GM12801 (cell line): ENCODE results near the gene TRAT1.

Experiments
- TF ChIP-seq, protein P1 (sequence below): IDR thresholded peaks from one replicate; pipeline ENCODE4 v1.5.1; 2011; ENCODE audit warnings: control low read depth; ENCODE audit not compliant: insufficient read length; ENCODE audit errors: extremely low read depth

The TRAT1 gene

DNA sequence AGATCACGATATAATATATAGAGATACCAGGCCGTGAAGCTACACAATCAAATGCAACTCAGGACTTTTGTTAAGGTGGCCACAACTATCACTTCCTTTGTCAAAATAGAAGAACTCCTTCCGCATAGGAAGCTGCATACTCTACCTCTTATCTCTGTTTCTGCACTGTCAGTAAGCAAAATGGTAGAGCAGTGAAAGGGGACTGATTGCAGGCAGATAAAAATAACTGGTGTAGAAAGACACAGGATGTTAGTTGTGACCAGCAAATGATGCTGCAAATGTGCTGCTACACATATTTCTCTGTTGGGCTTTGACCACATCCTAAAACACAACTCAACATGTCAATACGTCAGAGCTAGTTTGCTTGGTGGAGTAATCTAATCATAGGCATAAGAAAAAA lies 16.3 kb upstream of the TRAT1 start:
- TF ChIP-seq, protein P1, sequence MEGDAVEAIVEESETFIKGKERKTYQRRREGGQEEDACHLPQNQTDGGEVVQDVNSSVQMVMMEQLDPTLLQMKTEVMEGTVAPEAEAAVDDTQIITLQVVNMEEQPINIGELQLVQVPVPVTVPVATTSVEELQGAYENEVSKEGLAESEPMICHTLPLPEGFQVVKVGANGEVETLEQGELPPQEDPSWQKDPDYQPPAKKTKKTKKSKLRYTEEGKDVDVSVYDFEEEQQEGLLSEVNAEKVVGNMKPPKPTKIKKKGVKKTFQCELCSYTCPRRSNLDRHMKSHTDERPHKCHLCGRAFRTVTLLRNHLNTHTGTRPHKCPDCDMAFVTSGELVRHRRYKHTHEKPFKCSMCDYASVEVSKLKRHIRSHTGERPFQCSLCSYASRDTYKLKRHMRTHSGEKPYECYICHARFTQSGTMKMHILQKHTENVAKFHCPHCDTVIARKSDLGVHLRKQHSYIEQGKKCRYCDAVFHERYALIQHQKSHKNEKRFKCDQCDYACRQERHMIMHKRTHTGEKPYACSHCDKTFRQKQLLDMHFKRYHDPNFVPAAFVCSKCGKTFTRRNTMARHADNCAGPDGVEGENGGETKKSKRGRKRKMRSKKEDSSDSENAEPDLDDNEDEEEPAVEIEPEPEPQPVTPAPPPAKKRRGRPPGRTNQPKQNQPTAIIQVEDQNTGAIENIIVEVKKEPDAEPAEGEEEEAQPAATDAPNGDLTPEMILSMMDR: no peak

DNA sequence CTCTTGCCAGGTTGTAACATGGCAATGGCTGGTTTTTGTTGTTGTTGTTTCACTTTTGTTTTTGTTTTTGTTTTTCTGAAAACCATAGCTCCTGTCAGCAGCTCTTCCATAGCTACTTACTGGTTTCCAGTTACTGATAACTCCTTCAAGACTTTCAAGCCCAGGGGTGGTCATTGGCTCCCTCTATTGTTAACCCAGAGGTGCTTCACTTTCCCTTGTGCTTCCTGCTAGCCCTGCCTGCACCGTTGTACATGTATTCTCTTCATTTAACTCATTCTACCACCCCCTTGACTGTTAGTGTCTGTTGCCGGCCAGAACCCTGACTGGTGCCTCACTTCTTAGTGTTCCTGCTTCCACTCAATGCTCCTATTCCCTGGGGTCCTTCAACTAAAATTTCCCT lies 4.2 kb upstream of the TRAT1 start:
- TF ChIP-seq, protein P1: no peak

DNA sequence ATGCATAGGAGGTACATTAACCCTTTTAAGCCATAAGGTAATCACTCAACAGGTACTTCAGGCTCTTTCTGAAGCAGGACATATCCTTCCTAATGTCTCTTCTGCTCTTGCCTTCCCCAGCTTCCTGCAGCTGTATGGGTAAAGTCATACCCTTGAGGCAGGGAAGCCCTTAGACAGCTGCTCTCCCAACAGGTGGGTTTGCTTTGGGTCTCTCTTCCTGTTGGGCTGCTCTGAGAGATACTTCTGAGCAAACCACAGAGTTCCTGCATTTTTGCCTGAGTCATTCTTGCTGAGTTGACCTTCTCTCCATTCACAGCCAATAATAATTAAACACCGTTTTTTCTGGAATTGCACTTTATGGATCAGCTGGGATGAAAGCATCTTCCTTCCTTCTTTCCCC lies 2.0 kb upstream of the TRAT1 start:
- TF ChIP-seq, protein P1: no peak

DNA sequence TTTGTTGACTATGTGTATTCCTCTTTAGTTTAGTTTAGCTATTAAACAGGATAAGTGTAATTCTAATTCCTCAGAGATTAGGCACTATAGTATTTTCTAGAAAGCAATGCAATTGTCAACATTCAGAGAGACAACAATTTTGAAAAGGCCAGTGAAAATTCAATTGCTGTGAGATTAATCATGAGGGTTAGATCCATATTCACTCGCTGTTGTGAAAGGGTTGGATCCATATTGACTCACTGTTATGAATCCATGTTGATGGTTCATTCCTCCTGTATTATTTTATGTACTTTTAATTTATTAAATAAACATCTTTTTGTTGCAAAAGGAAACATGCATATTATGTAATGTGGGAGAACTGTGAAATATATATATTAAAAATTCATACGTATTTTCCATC lies 641 bp downstream of the TRAT1 start:
- TF ChIP-seq, protein P1: no peak

DNA sequence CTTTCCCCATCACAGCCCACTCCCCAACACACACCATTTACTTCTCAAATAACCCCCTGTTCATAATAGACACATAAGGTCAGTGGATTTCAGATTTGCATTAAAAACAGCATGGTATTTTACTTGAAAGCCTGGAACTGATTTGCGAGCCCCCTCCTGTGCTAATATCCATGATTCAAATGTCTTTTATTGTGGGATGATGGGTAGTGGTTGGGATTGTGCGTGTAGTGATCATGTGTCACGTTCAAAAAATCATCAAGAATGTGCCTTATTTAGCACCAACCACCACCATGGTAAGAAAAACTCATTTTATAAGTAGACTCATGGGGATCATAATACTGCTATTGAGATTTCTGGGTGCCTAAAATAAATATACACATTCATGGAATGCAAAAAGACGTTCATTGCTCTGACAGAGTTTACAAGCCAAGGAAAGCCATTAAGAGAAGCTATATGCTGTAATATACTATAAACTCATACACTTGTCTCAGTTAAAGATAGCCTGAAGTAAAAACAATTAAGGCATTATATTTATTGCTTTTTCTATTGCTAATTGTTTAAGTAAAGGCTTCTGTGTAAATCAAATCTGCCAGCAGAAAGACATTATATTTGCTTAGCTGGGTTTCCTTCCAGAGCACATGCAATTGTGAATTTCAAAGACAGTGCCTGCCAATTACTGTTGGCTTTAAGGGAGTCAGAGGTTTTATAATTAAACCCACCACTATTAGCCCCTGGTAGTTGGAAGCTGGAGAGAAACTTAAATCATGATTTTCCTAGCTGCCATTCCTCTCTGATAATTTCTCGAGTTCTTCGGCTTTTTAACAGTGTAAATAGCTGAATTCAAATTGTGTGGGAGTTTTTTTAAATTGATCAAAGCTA lies 4.0 kb downstream of the TRAT1 start:
- TF ChIP-seq, protein P1: no peak

DNA sequence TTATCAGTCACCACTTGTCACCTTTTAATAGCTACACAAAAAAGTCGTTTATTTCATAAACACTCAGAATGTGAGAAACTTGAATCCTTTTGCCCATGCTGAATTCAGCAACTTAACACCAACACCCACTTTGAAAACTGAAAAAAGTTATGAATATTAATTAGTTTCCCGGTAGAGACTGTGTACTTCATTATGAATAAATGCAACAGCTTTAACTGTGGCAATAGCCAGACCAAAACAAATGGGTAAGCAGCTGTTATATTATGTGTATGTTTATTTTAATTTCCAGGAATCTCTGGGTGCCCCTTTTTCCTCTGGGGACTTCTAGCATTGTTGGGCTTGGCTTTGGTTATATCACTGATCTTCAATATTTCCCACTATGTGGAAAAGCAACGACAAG lies 7.8 kb downstream of the TRAT1 start:
- TF ChIP-seq, protein P1: no peak

DNA sequence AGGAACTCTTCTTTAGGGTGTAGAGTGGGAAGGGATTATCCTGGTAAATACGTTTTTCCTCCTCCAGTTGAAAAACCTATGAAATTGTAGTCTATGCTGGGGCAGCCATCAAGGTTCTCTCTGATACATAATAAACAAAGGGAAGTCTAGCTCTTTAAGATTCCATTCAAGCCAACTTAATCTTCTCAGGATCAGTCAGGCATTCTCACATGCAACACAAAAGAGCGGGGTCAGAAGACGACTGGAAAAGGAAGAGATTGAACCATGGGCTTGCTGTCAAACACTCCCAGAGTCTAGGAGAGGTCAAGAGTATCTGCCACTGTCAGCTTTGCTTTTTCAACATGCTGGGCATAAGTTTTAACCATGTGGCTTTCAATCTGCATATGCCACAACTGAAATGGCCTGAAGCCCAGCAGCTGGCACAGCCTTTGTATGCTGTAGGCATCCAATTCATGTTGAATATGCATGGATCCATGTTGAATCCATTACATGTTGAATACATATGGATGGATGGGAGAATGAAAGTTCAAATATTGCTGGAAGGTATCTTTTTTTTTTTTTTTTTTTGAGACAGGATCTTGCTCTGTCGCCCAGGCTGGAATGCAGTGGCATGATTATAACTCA lies 8.5 kb downstream of the TRAT1 start:
- TF ChIP-seq, protein P1: no peak
